ENCODE data around the gene UTP18. TPM values are rescaled to one million over a fixed set of nuclear protein-coding genes. Genes with fewer than 3 reads are reported as not detected.
A peak's percentile ranks its signal among the peaks of the same experiment; 100 is the strongest.

Gene UTP18
- polyA plus RNA-seq, 6 donors from 2014 or later = 38.8 to 70.4 (median 51.5) TPM

DNA sequence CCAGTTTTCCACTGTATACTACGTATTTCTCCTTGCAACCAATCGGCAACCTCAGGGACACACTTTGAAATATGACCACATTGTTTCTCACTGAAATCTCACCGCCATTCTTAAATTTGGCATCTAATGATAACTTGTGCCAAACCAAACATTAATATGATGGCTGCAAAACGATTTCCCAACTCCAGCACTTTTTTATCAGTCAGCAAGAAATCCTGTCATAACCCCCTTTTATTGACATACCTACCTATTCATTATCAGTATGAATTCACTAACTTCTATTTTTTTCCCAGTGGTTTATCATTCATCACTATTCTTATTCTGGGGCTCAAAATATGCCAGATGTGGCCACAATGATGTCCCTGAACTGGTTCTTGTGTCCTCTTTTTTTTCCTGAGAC lies 16.3 kb upstream of the UTP18 start:
- no peak overlapping the region for H3K4me3 Mint-ChIP-seq
- peaks cover 10 to 26% (median 26%) of the 10 kb centered on the region in 3 donors for H3K4me1 Mint-ChIP-seq
- H3K27me3 Mint-ChIP-seq = no peaks in the 10 kb centered on the region
- no peak for DNase-seq
- no peak for ATAC-seq (ENCODE audit: low read depth in 2 of 2)
- H3K27ac Mint-ChIP-seq = peak overlapping the region in 2 of 6 donors; percentile 54 to 60
- H3K36me3 Mint-ChIP-seq = peaks cover 5 to 8% of the 10 kb centered on the region in 2 donors
- no peaks in the 10 kb centered on the region for H3K9me3 Mint-ChIP-seq

DNA sequence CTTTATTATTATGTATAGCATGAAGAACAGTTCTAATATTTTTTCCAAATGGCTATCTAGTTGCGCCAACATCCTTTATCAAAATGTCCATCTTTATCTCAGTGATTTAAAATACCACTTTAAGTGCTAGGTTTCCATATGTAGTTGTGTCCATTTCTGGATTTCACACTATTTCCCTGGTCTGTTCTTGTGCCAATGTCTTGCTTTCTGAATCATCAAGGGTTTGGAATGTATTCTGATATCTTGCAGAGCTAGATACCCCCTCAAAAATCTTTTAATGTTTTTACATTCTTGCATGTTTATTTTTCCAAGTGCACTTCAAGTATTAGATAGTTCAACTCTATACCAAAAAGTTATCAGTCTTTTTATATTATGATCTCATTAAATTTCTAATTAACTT lies 14.8 kb upstream of the UTP18 start:
- Mint-ChIP-seq H3K27ac (peak overlapping the region in 1 of 6 donors; percentile 14), H3K4me3 (no peak overlapping the region), H3K36me3 (peaks cover 8% of the 10 kb centered on the region in 2 donors), H3K27me3 (no peaks in the 10 kb centered on the region), H3K4me1 (peaks cover 0 to 17% (median 12%) of the 10 kb centered on the region in 3 donors), H3K9me3 (no peaks in the 10 kb centered on the region)
- no peak for DNase-seq
- ATAC-seq (ENCODE audit: low read depth in 2 of 2) = no peak

DNA sequence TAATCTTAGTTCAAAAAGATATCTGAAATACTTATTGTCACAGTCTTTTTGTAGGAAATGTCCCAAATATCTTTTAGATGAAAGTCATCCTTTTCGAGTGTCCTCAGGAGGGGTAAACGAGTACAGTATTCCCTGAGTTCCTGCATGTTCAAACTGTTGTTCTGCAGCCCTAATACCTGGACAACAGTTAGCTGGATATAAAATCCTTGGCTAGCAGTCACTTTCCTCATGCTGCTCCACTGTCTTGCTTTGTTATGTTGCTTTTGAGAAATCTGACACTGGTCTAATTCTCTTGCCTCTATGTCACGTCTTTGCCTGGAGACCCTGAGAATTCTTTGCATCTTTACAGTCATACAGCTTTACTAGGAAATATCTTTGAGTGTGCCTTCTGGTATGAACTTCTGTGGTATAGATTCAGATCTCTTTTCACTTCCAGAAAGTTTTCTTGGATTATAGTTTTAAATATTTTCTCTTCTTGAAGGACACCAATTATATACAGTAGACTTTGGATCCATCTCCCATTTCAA lies 10.0 kb upstream of the UTP18 start:
- no peak for DNase-seq
- H3K4me3 Mint-ChIP-seq = no peak overlapping the region
- peaks cover 15 to 29% of the 10 kb centered on the region in 2 donors for H3K36me3 Mint-ChIP-seq
- H3K4me1 Mint-ChIP-seq = peaks cover 9 to 21% (median 20%) of the 10 kb centered on the region in 3 donors
- ATAC-seq (ENCODE audit: low read depth in 2 of 2) = no peak
- no peaks in the 10 kb centered on the region for H3K9me3 Mint-ChIP-seq
- no peaks in the 10 kb centered on the region for H3K27me3 Mint-ChIP-seq
- H3K27ac Mint-ChIP-seq = peak overlapping the region in 1 of 6 donors; percentile 53

DNA sequence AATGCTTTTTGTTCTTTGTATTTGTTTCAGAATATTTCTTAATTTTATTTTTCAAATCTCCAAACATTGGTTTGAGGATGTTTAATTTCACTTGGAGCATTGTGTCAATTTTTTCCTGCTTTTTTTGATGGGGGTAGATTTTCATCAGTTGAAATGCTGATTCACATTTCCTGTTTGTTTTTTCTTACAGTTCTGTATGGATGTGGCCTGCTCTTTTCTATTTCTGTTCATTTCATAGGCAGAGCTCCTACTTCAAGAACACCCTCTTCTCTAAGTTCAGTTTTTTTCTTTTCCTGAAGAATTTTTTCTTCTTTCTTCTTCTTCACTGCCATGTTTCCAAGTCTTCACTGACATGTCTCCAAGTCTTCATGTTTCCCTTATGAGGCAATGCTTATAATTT lies 9.3 kb upstream of the UTP18 start:
- Mint-ChIP-seq H3K27me3 (no peaks in the 10 kb centered on the region), H3K27ac (peak overlapping the region in 3 of 6 donors; percentile 35 to 63 (median 53)), H3K4me1 (peaks cover 15 to 26% (median 23%) of the 10 kb centered on the region in 3 donors)

DNA sequence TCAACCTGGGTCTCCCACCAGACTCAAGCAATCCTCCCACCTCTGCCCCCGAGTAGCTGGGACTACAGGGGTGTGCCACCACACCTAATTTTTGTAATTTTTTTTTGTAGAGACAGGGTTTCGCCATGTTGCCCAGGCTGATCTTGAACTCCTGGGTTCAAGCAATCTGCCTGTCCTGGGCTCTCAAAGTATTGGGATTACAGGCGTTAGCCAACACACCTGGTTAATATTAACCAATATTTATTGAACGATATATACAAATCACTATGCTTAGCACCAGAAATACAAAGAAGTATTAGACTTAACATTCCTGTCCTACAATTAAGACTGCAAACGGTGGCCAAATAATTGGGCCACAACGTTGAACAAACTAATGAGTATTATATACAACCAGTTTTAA lies 4.7 kb upstream of the UTP18 start:
- H3K27ac Mint-ChIP-seq = no peak overlapping the region
- no peaks in the 10 kb centered on the region for H3K9me3 Mint-ChIP-seq
- peak overlapping the region in 2 of 8 donors; percentile 47 to 97 for H3K4me3 Mint-ChIP-seq
- H3K27me3 Mint-ChIP-seq = no peaks in the 10 kb centered on the region
- DNase-seq (no peak), ATAC-seq (ENCODE audit: low read depth in 2 of 2) (no peak)
- H3K4me1 Mint-ChIP-seq = peaks cover 35 to 43% (median 38%) of the 10 kb centered on the region in 3 donors
- H3K36me3 Mint-ChIP-seq = peaks cover 10 to 19% of the 10 kb centered on the region in 2 donors

More for the DNA sequence above, 9.3 kb upstream of the UTP18 start:
- DNase-seq (no peak), ATAC-seq (ENCODE audit: low read depth in 2 of 2) (no peak)
- H3K36me3 Mint-ChIP-seq = peaks cover 15 to 29% of the 10 kb centered on the region in 2 donors
- no peak overlapping the region for H3K4me3 Mint-ChIP-seq
- no peaks in the 10 kb centered on the region for H3K9me3 Mint-ChIP-seq

DNA sequence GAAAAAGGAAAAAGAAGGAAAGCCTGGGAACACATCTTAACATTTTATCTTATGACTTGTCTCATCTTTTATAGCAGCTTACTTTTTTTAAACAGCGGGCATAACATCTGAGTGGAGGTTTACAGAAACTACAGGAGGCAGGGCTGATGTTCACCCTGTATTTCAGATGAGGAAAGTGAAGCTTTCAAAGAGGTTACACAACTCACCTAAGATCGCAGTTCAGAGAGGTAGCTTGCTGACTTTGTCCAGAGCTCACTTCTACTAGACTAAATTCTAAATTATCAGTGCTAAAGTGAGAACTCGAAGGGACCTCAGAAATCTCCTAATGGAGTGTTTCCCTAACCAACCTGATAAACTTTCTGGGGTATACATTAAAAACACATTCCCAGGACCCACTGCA lies 4.2 kb upstream of the UTP18 start:
- Mint-ChIP-seq H3K4me1 (peaks cover 32 to 44% (median 39%) of the 10 kb centered on the region in 3 donors), H3K27me3 (no peaks in the 10 kb centered on the region), H3K4me3 (peak overlapping the region in 1 of 8 donors; percentile 97), H3K27ac (no peak overlapping the region), H3K36me3 (peaks cover 6 to 15% of the 10 kb centered on the region in 2 donors), H3K9me3 (no peaks in the 10 kb centered on the region)
- ATAC-seq (ENCODE audit: low read depth in 2 of 2) (no peak), DNase-seq (no peak)

DNA sequence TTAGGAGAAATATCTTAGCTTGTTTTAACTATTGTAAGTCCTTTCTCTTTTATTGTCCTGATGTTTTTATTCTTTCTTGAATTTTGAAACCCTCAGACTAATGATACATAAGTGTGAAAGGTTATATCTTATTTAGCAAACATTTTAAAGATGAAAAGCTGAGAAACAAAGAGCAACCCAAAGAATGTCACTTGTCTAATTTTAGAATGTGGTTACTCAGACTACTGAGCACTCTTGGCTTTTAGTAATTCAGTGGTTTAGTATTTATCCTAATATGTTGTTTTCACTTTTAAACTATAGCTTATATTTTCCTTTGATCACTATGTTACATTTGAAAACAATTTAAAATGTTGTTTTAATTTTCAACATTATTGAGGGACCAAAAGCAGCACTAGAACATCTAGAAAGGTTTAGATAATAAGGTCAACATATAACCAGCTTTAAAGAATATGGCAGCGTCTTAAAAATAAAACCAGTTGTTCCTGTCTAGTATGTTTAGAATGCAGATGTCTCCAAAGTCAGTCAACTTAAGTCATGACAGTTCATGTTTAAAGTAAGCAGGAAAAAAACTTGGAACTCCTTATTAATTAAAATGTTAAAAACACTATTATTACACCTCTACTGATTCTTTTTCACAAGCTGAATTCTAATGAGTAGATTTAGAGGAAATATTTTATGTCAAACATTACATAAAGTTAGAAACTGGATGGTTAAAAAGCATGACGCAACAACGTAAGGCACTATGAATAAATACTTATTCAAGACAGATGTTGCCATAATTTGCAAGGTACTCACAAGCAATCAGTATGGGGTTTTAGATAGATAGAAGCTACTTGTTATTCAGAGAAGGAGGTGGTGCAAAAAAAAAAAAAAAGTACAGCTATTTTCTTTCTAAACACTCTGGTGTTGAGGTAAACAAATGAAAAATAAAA lies 2.9 kb upstream of the UTP18 start:
- peaks cover 37 to 56% (median 50%) of the 10 kb centered on the region in 3 donors for H3K4me1 Mint-ChIP-seq
- no peak for ATAC-seq (ENCODE audit: low read depth in 2 of 2)
- peak overlapping the region in 2 of 6 donors; percentile 38 to 53 for H3K27ac Mint-ChIP-seq
- peaks cover 0 to 8% of the 10 kb centered on the region in 2 donors for H3K36me3 Mint-ChIP-seq
- no peak for DNase-seq
- peak overlapping the region in 6 of 8 donors; percentile 63 to 98 (median 97) for H3K4me3 Mint-ChIP-seq
- no peaks in the 10 kb centered on the region for H3K27me3 Mint-ChIP-seq
- H3K9me3 Mint-ChIP-seq = no peaks in the 10 kb centered on the region

DNA sequence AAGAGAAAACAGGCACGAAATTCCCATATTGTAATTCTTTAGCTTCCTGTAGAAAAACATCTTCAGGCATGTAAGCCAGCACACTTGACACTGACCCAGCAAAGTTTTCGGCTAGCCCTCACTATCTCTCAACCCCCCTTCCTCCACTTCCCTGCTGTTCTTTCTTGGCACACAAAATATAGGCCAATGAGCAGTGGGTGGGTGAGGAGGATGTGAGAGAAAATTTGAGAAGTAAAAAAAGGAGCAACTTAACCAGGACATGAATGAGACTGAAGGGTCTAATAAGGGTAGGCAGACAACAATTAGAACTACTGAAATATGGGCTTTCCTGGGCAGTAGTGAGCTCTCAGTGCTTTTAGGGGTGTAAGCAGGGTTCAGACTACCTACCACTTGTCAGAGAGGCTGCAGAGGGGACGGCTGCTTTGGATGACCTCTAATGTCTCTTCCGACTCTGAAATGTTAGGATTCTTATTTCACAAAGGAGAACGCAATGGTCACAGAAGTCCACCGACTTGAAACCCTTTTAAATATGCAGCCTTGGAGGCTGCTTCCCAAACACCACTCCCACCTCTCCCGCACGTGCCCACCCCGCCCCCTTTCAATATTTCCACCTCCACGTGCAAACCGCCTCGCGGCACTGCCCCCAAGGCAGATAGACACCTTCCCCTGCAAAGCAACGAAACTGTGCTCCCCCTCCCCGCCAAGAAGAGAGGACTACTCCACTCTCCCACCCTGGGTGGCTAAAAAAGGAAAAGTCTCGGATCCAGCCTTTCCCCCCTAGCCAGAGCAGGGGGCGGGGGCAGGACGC lies 1.4 kb upstream of the UTP18 start:
- peaks cover 41 to 65% (median 55%) of the 10 kb centered on the region in 3 donors for H3K4me1 Mint-ChIP-seq
- peaks cover 5 to 14% of the 10 kb centered on the region in 2 donors for H3K36me3 Mint-ChIP-seq
- peak; percentile 23 for DNase-seq

DNA sequence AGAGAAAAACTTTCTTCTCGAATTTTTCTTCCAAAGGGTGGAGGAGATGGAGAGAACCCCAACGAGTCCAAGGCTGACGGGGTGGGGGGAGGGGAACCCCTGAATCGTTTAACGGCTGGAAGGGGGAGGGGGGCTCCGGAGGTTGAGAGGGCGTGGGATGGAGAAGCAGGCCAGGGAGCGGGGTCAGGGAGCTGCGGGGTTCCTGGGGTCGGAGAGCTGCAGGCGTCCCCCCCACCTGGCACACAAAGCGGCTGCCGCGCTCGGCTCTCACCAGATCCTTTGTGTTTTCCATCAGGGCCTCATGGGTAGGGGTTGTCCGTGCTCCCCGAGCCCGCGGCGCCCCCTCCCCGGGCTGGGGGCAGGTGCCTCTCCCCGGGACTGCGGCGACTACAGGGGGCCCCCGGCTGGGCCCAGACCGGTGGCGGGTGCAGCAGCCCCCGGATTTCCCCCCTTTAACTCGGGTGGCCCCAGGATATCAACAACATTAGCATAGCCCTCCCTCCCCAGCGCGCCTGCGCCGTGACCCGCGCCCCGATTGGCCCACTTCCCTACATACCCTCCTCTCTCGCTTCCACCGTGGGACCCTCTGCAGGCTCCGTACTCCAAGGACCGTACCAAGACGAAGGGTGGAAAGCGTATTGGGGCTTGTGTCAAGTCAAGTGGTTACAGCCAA lies 646 bp upstream of the UTP18 start, which contains the start of gene MBTD1:
Gene MBTD1, minus strand, starts transcription at position 486 of the 673 bp plus-strand sequence. CDS start 34,888 bp downstream, outside the sequence.
- Mint-ChIP-seq H3K4me1 (peaks cover 36 to 63% (median 47%) of the 10 kb centered on the region in 3 donors), H3K4me3 (peak within 1 kb of the TSS; percentile 89 to 99 (median 97)), H3K36me3 (peaks cover 5 to 7% of the 10 kb centered on the region in 2 donors), H3K27me3 (no peaks in the 10 kb centered on the region), H3K9me3 (no peaks in the 10 kb centered on the region), H3K27ac (peak within 1 kb of the TSS; percentile 96 to 99 (median 99))
- ATAC-seq (ENCODE audit: low read depth in 2 of 2) (peak; percentile 81 to 84), DNase-seq (peak; percentile 97)

More for the DNA sequence above, 1.4 kb upstream of the UTP18 start:
- no peak for ATAC-seq (ENCODE audit: low read depth in 2 of 2)
- H3K4me3 Mint-ChIP-seq = peak overlapping the region; percentile 89 to 99 (median 97)
- H3K27ac Mint-ChIP-seq = peak overlapping the region; percentile 14 to 99 (median 94)
- H3K27me3 Mint-ChIP-seq = no peaks in the 10 kb centered on the region
- H3K9me3 Mint-ChIP-seq = no peaks in the 10 kb centered on the region

DNA sequence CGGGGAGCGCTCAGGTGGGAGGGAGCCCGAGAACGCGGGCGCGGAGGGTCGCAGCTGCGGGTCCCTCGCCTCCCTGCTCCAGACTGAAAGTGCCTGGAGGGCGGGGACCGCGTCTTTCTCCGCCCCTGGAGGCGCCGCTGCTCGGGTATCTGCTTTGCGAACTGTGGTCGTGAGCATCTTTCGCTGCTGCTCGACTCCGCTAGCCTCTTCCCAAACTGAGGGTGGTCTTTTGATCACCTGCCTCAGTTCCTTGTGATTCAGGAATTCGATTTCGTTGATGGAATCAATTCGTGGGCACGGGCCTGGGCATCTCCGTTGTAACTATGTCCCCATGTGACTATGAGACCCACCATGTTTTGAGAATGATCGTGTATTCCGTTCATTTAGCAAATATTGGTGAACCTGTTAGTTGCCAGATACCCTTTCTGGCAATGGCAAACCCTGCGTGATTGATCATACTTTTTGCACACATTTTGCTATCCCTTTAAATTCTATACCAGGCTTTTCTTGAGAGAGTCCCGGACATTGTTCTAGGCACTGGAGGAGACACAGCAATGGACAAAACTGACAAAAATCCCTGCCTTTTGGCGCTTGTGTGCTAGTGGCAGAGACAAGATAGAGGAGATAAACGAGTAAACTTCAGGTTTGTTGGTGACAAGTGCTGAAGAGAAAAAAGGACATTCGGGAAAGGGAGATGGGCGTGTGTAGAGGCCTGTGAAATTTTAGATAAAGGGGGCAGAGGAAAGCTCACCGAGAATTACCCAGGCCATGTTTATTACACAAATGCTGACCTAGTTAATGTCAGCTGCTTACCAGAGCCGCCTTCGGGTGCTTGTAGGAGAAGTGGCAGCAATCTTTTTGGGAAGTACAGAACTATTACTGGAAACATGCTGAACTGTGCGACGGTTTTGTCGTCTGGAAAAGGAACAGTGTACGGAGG lies 948 bp downstream of the UTP18 start:
- ATAC-seq (ENCODE audit: low read depth in 2 of 2) = no peak
- no peaks in the 10 kb centered on the region for H3K27me3 Mint-ChIP-seq
- peaks cover 34 to 52% (median 37%) of the 10 kb centered on the region in 3 donors for H3K4me1 Mint-ChIP-seq
- peak overlapping the region; percentile 89 to 99 (median 97) for H3K4me3 Mint-ChIP-seq
- H3K9me3 Mint-ChIP-seq = no peaks in the 10 kb centered on the region
- no peak for DNase-seq
- H3K36me3 Mint-ChIP-seq = peaks cover 9 to 13% of the 10 kb centered on the region in 2 donors
- H3K27ac Mint-ChIP-seq = peak overlapping the region; percentile 64 to 99 (median 95)

DNA sequence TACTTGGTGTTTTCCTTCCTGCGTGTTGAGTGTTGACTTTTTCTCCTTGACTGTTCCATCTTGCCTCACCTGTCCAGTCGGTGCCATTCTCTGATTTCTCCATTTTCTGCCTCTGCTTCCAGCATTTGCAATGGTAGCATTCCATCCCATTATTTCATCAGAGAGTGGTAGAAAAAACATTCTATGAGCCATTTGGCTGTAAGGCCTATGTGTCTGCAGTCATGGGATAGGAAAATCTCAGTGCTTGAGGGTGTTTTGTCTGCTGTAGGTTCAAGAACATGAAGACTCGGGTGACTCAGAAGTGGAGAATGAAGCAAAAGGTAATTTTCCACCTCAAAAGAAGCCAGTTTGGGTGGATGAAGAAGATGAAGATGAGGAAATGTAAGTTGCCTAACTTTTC lies 2.7 kb downstream of the UTP18 start:
- ATAC-seq (ENCODE audit: low read depth in 2 of 2) = no peak

More for the DNA sequence above, 2.7 kb downstream of the UTP18 start:
- H3K27me3 Mint-ChIP-seq = no peaks in the 10 kb centered on the region
- no peak for DNase-seq
- no peaks in the 10 kb centered on the region for H3K9me3 Mint-ChIP-seq
- peaks cover 32 to 43% (median 37%) of the 10 kb centered on the region in 3 donors for H3K4me1 Mint-ChIP-seq
- H3K4me3 Mint-ChIP-seq = peak overlapping the region in 7 of 8 donors; percentile 20 to 97 (median 48)
- H3K36me3 Mint-ChIP-seq = peaks cover 17 to 21% of the 10 kb centered on the region in 2 donors
- H3K27ac Mint-ChIP-seq = peak overlapping the region in 1 of 6 donors; percentile 54
